Bone marrow (tissue), 2 donors: ENCODE measurements around the gene SLC5A5.
"Not testable (repeated sequence)": the region's sequence is repeated elsewhere in the genome, so short reads cannot be mapped to it uniquely, and the experiment has no call there.

ENCODE experiments used
- DNase-seq, 2 donors: peaks; one replicate each; lab custom pipeline; 2025; lab: John Stamatoyannopoulos, UW

The SLC5A5 gene

GRCh38 chr19:17871032-17871877 is 490 bp upstream of the SLC5A5 start:
- no peak for DNase-seq

- DNase-seq, result no peak
Observed at GRCh38 chr19:17872251-17873001, 681 bp downstream of the SLC5A5 start.

DNA sequence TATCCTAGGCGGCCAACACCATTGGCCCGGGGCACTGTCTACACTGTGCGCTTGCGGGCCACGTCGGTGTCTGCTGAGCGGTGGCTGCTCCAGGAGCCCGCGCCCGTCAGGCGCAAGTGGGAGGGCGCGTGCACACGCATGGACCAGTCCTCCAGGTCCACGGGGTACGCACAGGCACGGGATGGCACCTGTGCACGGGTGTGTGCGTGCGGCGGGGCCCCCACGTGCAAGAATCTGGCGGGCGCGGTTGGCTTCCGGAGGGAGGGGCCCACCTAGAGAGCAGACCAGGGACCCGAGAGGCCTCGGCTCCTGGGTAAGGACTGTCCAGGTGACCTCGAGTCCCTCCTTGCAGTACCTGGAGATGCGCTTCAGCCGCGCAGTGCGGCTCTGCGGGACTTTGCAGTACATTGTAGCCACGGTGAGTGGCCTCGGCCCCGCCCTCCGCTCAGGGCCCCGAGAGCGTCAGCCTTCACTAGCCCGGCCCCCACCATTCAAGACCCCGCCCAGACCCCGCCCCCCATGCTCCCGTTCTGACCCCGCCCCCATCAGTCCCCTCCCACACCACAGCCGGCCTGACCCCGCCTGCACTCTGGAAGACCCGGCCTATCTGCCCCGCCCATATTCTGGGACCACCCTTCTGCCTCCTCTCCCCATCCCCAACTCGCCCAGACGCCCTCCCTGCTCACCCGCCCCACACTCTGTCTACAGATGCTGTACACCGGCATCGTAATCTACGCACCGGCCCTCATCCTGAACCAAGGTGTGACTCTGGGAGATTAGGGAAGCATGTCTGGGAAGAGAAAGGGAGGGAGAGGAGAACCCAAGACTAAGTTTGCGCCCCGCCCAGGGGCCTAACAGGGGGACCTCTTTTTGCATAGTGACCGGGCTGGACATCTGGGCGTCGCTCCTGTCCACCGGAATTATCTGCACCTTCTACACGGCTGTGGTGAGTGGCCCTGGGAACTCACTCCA is 2.3 kb downstream of the SLC5A5 start:
- DNase-seq, result no peak

GRCh38 chr19:17874758-17875135 is 3.0 kb downstream of the SLC5A5 start:
- no peak for DNase-seq

DNA sequence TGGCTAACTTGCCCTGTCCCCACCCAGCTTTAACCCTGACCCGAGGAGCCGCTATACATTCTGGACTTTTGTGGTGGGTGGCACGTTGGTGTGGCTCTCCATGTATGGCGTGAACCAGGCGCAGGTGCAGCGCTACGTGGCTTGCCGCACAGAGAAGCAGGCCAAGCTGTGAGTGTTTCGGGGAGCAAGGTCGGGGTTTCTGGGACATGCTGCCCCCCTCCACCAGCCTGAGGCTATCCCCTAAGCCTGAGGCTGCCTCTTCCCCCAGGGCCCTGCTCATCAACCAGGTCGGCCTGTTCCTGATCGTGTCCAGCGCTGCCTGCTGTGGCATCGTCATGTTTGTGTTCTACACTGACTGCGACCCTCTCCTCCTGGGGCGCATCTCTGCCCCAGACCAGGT is 6.0 kb downstream of the SLC5A5 start:
- DNase-seq, result no peak

DNA sequence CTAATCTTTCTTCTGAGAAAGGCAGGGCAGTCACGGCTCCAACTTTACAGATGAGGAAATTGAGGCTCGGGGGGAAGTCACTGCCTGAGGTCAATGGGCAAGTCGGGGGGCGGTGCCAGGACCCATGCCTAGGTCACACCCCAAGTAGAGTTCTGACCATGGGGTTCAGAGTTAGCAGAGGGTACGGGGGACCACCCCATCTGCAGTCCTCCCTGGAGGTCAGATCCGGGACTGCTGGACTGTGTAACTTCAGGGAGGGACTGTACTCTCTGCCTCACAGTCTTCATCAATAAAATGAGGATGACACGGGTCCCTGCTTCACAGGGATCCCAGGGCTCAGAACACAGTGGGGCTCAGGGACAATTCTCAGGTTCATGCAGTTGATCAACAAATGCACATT is 7.7 kb downstream of the SLC5A5 start:
- DNase-seq, result no peak

GRCh38 chr19:17881701-17882100 is 10.0 kb downstream of the SLC5A5 start:
- no peak for DNase-seq

GRCh38 chr19:17883627-17884410 is 12.1 kb downstream of the SLC5A5 start:
- DNase-seq, result no peak

- no peak for DNase-seq
Observed at GRCh38 chr19:17886515-17886914, 14.8 kb downstream of the SLC5A5 start.

- DNase-seq, result not testable (repeated sequence)
Observed at GRCh38 chr19:17887221-17887620, 15.5 kb downstream of the SLC5A5 start.

DNA sequence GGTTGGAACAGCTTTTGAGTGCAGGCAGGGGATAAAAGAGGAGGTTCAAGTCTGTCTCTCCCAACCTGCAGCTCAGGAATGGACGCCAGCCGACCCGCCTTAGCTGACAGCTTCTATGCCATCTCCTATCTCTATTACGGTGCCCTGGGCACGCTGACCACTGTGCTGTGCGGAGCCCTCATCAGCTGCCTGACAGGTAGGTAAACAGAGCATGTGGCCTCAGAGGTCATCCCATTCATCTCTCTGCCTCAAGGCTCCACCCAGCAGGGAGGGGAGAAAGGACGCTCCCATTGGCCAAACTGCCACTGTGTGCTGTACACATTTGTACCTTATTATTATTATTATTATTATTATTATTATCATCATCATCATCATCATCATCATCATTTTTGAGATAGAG is 16.5 kb downstream of the SLC5A5 start:
- no peak for DNase-seq

- no peak for DNase-seq
Observed at GRCh38 chr19:17889609-17890214, 18.0 kb downstream of the SLC5A5 start.

- DNase-seq, result no peak
Observed at GRCh38 chr19:17893766-17894165, 22.0 kb downstream of the SLC5A5 start.

DNA sequence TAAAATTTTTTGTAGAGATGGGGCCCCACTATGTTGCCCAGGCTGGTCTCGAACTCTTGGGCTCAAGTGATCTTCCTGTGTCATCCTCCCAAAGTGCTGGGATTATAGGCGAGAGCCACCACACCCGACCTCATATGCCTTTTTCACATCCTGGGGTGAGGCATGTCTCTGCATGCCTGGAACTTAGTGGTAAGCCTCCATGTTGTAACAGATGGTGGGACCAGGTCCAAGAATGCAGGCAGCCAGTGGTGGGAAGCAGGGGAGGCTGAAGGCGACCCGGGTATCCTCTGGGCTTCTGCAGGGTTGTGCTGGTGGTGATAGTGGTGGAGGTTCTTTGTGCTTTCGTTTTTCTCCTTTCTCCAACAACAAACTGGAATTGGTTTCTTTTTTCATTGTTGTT is 31.0 kb downstream of the SLC5A5 start:
- no peak for DNase-seq

DNA sequence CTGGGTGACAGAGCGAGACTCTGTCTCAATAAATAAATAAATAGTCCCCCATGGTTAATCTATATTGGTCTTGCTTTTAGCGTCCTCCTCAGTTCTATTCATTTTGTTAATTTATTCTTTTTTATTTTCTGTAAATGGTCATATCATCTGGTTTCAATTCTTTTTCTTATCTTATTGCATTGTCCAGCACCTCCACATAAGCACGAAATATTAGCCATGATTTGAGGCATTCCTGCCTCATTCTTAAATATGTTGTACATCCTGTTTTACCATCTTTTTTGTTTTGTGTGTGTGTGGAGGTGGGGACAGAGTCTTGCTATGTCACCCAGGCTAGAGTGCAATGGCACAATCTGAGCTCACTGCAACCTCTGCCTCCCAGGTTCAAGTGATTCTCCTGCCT is 36.5 kb downstream of the SLC5A5 start:
- DNase-seq, result no peak

DNA sequence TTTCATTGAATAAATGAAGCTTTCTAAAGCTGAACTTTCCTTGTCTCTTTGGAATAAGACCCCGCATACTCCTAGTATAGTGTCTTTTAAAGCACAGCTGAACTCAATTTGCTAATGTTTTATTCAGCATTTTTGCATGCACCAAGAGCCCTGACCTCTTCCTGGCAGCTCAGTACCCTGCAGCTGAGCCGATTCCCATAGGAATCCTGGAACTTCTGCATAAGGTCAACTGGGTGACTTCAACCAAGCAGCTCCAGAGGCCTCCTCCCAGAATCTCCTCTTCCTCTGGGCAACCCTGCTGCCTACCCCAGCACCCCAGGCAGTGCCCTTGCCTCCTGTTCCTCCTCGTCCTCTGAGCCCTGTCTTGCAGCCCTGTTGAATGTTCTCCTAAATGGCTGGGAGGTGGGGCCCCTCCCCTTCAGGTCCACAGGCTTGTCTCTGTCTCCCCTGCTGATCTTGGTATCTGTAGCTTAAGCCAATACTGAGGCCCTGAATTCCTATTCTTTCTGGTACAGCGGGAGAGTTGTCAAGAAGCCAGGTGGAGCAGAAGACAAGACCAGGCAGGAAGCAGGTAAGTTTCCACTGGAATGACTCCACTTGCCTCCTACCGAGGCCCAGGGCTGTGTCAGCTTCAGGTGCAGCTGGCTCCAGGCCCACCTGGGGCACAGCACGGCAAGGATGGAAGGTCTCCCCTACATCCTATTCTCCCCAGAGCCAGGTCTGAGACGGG is 37.4 kb downstream of the SLC5A5 start:
- DNase-seq, result no peak

GRCh38 chr19:17910791-17911360 is 39.1 kb downstream of the SLC5A5 start:
- no peak for DNase-seq

DNA sequence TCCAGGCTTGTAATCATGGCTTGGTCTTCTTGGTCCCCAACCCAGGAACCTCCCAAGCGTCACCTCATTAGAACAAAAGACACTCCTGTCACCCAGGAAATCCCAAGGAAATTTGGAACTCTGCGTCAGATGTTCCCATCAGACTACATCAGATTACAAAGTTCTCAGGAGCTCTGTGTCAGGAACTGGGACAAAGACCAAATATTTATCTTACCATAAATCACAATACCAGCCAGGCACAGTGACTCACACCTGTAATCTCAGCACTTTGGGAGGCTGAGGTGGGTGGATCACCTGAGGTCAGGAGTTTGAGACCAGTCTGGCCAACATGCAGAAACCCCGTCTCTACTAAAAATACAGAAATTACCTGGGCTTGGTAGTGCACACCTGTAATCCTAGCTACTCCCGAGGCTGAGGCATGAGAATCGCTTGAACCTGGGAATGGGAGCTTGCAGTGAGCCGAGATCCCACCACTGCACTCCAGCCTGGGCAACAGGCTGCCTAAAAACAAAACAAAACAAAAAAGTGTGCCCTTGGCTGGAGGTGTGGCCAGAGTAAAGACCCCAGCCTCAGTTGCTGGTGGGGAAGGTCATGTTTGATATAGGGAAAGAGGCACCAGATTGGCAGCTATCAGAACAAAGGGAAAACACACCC is 44.3 kb downstream of the SLC5A5 start:
- DNase-seq, result no peak

GRCh38 chr19:17918151-17918550 is 46.4 kb downstream of the SLC5A5 start:
- DNase-seq, result not testable (repeated sequence)
